ENCODE results near the gene PAEP. TPM values are rescaled to one million over a fixed set of nuclear protein-coding genes. Genes with fewer than 3 reads are reported as not detected.
"Not testable (repeated sequence)": the region's sequence is repeated elsewhere in the genome, so short reads cannot be mapped to it uniquely, and the experiment has no call there.

The PAEP gene
- total RNA-seq, 1 donor from 2014 or later = not detected

DNA sequence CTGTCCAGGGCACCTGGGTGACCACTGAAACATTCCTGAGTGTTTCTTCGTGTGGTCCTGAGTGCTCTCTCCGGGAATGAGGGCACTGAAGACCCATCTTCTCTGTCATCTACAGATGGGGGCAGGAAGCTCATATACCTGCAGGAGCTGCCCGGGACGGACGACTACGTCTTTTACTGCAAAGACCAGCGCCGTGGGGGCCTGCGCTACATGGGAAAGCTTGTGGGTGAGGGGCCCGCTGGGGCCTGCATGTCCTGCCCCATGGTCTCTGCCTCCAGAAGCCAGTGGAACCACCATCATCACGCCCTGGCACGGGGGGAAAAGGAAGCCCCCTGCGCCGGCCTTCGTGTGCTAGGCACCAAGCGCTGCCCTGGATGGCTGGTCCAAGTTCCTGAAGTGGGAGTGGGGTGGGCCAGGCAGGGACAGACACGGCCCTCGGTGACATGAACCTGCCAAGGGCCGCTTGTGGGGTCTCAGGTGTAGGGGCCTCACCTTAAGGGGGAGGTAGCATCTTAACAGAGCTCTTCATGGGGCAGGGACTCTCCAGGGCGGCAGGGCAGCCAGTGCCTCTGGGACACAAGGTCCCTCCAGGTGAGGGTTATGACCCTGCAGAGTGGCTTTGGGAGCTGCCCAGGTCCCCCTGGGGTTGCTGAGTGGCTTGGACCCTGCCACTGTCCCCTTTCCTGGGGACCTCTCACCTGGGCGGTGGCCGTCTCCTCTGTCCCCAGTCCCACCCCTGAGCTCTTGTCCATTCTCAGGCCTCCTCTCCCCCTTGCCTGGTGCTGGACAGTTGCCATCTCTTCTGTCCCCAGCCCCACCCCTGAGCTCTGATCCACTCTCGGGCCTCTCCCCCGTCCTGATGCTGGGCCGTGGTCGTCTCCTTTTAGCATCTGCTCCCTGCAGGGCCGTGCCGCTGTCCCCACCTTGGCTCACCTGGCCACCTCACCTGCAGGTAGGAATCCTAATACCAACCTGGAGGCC lies 13.5 kb upstream of the PAEP start:
- Mint-ChIP-seq H3K36me3 (ENCODE audit: low read depth) (peaks cover 5% of the 10 kb centered on the region), H3K4me3 (ENCODE audit: unreplicated experiment) (no peak overlapping the region), H3K27me3 (ENCODE audit: low read depth) (peaks cover 14% of the 10 kb centered on the region), H3K9me3 (ENCODE audit: low read depth) (peaks cover 6% of the 10 kb centered on the region), H3K27ac (ENCODE audit: unreplicated experiment) (no peak overlapping the region), H3K4me1 (ENCODE audit: low read depth) (peaks cover 5% of the 10 kb centered on the region)
- DNase-seq (ENCODE audit: low spot score) = no peak
- TF ChIP-seq, protein P1, sequence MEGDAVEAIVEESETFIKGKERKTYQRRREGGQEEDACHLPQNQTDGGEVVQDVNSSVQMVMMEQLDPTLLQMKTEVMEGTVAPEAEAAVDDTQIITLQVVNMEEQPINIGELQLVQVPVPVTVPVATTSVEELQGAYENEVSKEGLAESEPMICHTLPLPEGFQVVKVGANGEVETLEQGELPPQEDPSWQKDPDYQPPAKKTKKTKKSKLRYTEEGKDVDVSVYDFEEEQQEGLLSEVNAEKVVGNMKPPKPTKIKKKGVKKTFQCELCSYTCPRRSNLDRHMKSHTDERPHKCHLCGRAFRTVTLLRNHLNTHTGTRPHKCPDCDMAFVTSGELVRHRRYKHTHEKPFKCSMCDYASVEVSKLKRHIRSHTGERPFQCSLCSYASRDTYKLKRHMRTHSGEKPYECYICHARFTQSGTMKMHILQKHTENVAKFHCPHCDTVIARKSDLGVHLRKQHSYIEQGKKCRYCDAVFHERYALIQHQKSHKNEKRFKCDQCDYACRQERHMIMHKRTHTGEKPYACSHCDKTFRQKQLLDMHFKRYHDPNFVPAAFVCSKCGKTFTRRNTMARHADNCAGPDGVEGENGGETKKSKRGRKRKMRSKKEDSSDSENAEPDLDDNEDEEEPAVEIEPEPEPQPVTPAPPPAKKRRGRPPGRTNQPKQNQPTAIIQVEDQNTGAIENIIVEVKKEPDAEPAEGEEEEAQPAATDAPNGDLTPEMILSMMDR (IDR thresholded peaks at IDR 0.05) = no peak

DNA sequence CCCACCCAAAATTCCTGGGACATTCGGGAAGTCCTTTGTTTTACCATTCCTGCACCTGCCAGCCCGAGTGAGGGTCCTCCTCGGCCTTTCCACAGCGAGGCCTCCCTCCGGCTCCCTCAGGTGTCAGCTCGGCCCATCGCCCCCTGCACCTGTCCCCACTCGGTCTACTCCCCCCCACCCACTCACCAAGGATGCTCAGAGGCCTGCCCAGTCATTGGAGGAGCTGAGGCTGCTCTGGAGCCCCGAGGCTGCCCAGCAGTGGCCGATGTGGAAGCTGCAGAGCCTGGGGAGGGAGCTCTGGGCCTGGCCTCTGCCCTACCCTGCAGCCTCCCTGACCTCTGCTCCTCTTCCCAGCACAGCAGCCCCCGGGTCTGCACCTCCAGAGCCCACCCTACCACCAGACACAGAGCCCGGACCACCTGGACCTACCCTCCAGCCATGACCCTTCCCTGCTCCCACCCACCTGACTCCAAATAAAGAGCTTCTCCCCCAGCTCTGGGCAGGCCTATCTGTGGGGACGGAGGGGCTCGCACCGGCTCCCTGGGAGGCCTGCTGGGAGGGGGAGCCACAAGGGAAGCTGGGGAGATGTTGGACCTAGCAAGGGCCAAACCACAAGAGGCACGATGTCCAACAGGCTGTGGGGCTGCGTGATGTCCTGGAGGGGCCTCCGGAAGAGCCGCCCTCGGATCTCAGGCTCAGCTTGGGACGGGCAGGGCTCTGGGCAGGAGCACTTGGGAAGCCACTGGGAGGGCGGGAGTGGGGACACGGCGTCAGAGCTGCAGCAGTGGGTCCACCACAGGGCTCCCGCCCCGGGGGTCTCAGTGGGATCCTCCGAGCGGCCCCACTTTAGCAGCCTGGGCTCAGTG lies 11.8 kb upstream of the PAEP start:
- not testable (repeated sequence) for H3K27me3 Mint-ChIP-seq (ENCODE audit: low read depth); H3K36me3 Mint-ChIP-seq (ENCODE audit: low read depth); H3K4me1 Mint-ChIP-seq (ENCODE audit: low read depth); H3K9me3 Mint-ChIP-seq (ENCODE audit: low read depth); H3K27ac Mint-ChIP-seq (ENCODE audit: unreplicated experiment); H3K4me3 Mint-ChIP-seq (ENCODE audit: unreplicated experiment); DNase-seq (ENCODE audit: low spot score)

DNA sequence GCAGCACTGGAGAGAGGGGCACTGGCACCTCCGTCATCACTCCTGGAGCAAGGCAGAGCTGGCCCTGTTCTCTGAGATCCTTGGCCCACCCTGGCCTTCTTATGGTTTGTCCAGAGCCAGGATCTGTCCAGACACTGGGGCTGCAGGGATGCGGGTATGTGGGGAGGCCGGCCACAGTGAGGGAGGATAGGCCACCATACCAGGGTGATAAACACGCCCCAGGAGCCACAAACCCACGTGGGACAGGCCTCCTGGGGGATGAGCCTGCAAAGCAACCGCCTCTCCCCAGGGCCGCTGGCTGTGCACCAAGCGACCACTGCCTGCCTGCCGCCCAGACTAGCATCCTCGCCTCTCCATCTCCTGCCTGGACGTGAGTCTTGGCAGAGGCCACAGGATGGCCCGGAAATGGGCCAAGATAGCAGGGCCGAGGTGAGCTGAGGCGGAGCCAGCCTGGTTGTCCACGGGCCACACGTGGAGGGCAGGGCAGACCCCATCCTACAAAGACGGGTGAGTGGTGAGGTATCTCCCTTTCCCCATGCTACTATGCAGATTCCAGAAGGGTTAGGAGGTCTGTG lies 11.1 kb upstream of the PAEP start:
- Mint-ChIP-seq H3K27ac (ENCODE audit: unreplicated experiment) (no peak overlapping the region), H3K4me3 (ENCODE audit: unreplicated experiment) (no peak overlapping the region), H3K36me3 (ENCODE audit: low read depth) (no peaks in the 10 kb centered on the region), H3K27me3 (ENCODE audit: low read depth) (peaks cover 4% of the 10 kb centered on the region), H3K9me3 (ENCODE audit: low read depth) (peaks cover 6% of the 10 kb centered on the region), H3K4me1 (ENCODE audit: low read depth) (no peaks in the 10 kb centered on the region)
- TF ChIP-seq, protein P1 (IDR thresholded peaks at IDR 0.05) = no peak
- DNase-seq (ENCODE audit: low spot score) = no peak

DNA sequence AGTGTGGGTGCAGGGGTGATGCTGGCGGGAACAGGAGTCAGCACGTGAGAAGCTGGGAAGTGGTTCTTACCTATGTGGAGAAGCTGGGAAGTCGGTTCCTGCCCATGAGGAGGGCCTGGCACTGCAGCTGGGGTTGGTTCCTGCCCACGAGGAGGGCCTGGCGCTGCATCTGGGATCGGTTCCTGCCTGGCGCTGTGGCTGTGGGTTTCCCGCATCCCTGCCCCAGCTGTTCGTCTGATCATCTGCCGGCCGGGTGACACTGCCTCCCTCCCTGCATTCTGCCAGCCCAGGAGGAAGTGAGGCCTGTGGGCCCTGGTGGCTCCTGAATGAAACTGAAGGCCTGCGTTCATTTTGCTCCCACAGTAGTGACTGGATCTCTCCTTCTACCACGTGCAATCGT lies 10.5 kb upstream of the PAEP start:
- no peak overlapping the region for H3K27ac Mint-ChIP-seq (ENCODE audit: unreplicated experiment)
- H3K9me3 Mint-ChIP-seq (ENCODE audit: low read depth) = peaks cover 6% of the 10 kb centered on the region
- peaks cover 8% of the 10 kb centered on the region for H3K27me3 Mint-ChIP-seq (ENCODE audit: low read depth)
- no peaks in the 10 kb centered on the region for H3K4me1 Mint-ChIP-seq (ENCODE audit: low read depth)
- H3K4me3 Mint-ChIP-seq (ENCODE audit: unreplicated experiment) = no peak overlapping the region
- TF ChIP-seq, protein P1 (IDR thresholded peaks at IDR 0.05) = no peak
- H3K36me3 Mint-ChIP-seq (ENCODE audit: low read depth) = no peaks in the 10 kb centered on the region
- no peak for DNase-seq (ENCODE audit: low spot score)

DNA sequence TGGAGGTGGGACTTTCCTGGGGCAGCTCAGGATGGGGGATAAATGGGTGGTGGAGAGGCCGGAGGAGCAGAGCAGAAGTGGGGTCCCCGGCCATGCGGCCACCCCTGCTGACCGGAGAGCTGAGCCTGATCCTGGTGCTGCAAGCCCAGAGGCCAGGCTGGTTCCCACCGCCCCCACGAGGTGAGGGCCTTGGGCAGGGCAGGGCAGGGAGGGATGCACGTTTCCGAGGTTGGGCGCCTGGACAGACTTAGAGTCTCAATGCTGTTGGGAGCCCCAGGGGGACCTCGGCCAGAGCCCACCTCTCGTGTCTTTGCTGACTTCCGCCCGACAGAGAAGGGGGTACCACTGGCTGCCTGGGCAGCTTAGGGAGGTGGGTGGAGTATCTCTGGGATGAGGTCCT lies 10.1 kb upstream of the PAEP start:
- Mint-ChIP-seq H3K4me1 (ENCODE audit: low read depth) (no peaks in the 10 kb centered on the region), H3K9me3 (ENCODE audit: low read depth) (peaks cover 6% of the 10 kb centered on the region), H3K27me3 (ENCODE audit: low read depth) (peaks cover 10% of the 10 kb centered on the region)

More for the DNA sequence above, 10.1 kb upstream of the PAEP start:
- H3K4me3 Mint-ChIP-seq (ENCODE audit: unreplicated experiment) = no peak overlapping the region
- H3K27ac Mint-ChIP-seq (ENCODE audit: unreplicated experiment) = no peak overlapping the region
- no peaks in the 10 kb centered on the region for H3K36me3 Mint-ChIP-seq (ENCODE audit: low read depth)
- no peak for DNase-seq (ENCODE audit: low spot score)
- TF ChIP-seq, protein P1 (IDR thresholded peaks at IDR 0.05) = no peak
